Skin of body (tissue), 2 donors: ENCODE measurements around the gene ABCA9. TPM values are rescaled to one million over a fixed set of nuclear protein-coding genes. Genes with fewer than 3 reads are reported as not detected.
A peak's percentile ranks its signal among the peaks of the same experiment; 100 is the strongest.
"Not testable (repeated sequence)": the region's sequence is repeated elsewhere in the genome, so short reads cannot be mapped to it uniquely, and the experiment has no call there.

Source experiments
- DNase-seq: peaks from one replicate; lab custom pipeline; 2025; lab: John Stamatoyannopoulos, UW
- total RNA-seq: library from RNA; depleted of rRNA; stranded (reverse); fragments of >200 nt; gene quantifications from one replicate; pipeline ENCODE4 v1.2.3, GENCODE V29; 2014

Gene ABCA9
- total RNA-seq, 1 donor from 2014 or later: 18.9 TPM

- no peak for DNase-seq
Observed at GRCh38 chr17:69031839-69032238, 28.9 kb downstream of the ABCA9 start.

DNA sequence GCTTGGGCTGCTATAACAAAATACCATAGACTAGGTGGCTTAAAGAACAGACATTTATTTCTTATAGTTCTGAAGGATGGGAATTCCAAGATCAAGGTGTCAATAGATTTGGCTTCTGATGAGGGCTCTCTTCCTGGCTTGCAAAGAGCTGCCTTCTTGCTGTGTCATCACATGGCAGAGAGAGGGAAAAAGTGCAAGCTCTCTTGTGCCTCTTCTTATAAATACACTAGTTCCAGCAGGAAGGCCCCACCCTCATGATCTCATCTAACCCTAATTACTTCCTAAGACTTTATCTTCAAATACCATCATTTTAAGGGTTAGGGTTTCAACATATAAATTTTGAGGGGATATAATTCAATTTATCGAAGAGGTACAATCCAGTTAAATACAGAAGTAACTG is 30.6 kb downstream of the ABCA9 start:
- DNase-seq: no peak

DNA sequence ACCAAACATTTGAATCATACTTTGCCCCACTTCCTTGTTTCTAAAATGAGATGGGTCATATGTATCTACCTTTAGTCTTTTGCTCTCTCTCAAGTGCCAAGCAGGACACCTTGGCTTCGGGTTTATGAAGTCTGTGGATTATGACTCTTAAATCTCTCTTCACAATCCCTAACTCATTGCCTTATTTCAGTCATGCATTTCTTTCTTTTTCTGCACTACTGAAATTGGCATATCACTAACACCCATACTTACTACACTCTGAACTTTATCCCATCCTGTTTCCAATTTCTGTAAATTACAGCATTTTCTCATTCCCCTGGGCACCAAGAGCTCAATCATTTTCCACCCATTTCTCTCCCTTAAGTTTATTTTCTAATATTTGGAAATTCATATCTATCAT is 42.0 kb downstream of the ABCA9 start:
- no peak for DNase-seq

DNA sequence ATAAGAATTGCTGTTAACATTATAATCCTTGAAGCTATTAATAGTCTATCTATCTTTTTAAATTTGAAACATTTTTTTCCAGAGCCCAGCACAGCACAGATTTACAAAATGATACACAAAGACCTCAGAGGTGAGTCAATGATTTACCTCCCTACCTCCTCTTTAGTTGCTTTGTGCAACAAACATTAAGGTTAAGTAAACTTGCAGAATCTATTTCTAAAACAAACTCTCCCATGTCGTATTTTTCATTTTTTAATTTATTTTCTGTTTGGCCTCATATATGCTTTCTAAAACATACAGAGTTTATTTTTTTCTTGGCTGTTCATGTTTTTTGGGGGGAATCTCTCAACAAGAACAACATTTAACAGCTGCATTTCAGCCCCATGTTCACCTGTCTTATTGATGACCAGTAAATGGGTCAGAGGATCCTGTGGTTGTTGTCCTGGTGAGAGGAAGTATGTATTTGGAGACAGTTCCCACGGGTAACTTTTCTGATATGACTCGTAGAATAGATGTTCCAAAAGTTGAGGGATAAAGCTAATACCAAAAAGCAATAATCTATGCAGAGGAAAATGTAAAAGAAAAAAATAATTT is 42.6 kb downstream of the ABCA9 start:
- DNase-seq: no peak

GRCh38 chr17:69015631-69016030 is 45.1 kb downstream of the ABCA9 start:
- DNase-seq: no peak

GRCh38 chr17:69012895-69013805 is 47.6 kb downstream of the ABCA9 start:
- no peak for DNase-seq

GRCh38 chr17:69009930-69010329 is 50.8 kb downstream of the ABCA9 start:
- DNase-seq: no peak

DNA sequence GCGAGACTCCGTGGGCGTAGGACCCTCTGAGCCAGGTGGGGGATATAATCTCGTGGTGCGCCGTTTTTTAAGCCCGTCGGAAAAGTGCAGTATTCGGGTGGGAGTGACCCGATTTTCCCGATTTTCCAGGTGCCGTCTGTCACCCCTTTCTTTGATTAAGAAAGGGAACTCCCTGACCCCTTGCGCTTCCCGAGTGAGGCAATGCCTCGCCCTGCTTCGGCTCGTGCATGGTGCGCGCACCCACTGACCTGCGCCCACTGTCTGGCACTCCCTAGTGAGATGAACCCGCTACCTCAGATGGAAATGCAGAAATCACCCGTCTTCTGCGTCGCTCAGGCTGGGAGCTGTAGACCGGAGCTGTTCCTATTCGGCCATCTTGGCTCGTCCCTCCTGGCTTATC is 56.0 kb downstream of the ABCA9 start:
- not testable (repeated sequence) for DNase-seq

DNA sequence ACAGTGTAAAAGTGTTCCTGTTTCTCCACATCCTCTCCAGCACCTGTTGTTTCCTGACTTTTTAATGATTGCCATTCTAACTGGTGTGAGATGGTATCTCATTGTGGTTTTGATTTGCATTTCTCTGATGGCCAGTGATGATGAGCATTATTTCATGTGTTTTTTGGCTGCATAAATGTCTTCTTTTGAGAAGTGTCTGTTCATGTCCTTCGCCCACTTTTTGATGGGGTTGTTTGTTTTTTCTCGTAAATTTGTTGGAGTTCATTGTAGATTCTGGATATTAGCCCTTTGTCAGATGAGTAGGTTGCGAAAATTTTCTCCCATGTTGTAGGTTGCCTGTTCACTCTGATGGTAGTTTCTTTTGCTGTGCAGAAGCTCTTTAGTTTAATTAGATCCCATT is 61.0 kb downstream of the ABCA9 start:
- DNase-seq: not testable (repeated sequence)

GRCh38 chr17:68993112-68993511 is 67.6 kb downstream of the ABCA9 start:
- DNase-seq: no peak

DNA sequence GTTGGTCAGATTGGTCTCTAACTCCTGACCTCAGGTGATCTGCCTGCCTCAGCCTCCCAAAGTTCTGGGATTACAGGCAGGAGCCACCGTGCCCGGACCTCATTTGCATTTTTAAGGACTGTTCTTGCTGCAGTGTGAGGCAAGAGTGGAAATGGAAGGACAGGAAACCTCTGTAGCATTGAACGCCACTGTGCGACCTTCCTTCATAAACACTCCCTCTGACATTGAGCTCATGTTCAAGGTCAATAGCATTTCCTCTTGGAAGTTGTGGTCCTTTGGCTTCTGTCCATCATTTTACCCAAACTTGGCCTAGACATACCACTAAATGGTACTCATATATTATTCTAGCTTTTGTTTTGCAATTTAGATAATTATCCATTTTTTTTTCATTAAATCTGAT is 72.8 kb downstream of the ABCA9 start:
- no peak for DNase-seq

DNA sequence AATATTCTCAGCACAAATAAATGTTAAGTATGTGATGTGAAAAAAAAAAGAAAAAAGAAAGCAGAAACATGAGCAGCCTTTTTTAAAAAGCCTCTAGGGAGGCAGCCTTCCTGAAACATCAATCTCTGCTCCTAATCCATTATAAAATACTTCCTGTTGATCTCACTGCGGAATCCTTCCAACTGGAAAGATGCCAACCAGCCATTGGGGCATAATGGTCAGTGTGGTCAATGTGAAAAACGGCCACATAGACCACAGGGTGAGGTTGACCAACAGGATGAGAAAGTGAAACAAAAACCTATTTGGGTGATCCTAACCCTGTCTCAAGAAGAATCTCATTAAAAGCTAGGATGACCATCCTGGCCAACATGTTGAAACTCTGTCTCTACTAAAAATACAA is 79.4 kb downstream of the ABCA9 start:
- DNase-seq: peak; percentile 15

DNA sequence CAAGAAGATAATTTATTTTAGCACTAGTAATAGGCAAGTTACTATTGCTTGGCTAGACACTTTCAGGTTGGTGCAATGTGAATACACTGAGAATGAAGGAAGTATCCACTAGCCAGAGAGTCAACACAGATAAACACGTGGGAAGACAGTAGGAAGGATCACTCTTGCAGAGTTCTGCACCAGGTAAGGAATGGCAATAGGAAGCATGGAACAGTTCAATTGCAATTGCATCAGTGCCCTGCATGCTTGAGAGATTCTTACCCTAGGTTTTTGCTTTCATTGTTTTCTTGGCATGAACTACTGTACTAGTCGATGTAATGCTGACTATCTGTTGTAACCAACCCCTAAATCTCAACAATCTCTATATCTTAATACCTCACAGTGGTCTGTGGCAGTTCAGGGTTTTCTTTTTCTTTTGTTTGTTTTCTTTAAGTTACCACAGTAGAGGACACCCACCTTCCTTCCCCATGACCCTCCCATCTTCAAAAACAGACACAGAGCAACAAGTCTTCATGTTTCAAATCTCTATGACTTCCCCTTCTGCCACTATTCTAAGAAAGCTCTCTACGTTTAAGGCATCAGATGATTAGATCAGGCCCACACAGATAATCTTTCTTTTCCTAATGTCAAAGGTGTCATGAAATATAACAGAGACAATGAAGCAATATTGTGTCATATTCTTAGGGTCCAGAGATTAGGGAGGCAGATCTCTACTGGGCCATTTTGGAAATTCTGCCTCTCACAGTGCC is 87.5 kb downstream of the ABCA9 start:
- no peak for DNase-seq

- DNase-seq: peak; percentile 62
Observed at GRCh38 chr17:68972119-68972704, 88.5 kb downstream of the ABCA9 start.

DNA sequence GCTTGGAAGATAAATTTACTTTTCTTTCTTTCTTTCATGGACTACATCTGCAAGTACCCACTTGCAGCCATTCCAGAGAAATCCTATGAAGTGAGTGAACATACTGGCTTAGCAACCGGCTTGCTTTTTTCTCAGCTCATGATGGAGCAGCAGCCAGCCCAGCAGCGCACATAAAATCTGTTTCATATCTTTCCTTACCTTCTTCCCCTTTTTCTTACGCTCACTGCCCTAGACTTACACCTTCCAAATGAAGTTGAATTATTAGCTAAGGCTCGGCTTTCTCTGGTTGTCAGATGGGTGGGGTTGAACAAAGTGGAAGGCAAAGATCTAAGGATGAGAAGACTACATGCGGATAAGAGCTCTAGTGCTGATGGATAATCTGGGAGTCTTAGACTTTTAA is 91.6 kb downstream of the ABCA9 start:
- DNase-seq: no peak

- DNase-seq: no peak
Observed at GRCh38 chr17:68963958-68964357, 96.8 kb downstream of the ABCA9 start.

- peak; percentile 57 for DNase-seq
Observed at GRCh38 chr17:68961214-68961882, 99.4 kb downstream of the ABCA9 start.

GRCh38 chr17:68959117-68959516 is 101.6 kb downstream of the ABCA9 start:
- not testable (repeated sequence) for DNase-seq

GRCh38 chr17:68957944-68958343 is 102.8 kb downstream of the ABCA9 start:
- no peak for DNase-seq

- peak; percentile 58 for DNase-seq
Observed at GRCh38 chr17:68955181-68955841, 105.4 kb downstream of the ABCA9 start, which contains the start of gene ABCA8. Gene ABCA8 (minus strand): TSS chr17:68955392. CDS start chr17:68942034, 13,358 bp downstream.
